ENCODE measurements around the gene ZNF319.

ZNF319 gene

DNA sequence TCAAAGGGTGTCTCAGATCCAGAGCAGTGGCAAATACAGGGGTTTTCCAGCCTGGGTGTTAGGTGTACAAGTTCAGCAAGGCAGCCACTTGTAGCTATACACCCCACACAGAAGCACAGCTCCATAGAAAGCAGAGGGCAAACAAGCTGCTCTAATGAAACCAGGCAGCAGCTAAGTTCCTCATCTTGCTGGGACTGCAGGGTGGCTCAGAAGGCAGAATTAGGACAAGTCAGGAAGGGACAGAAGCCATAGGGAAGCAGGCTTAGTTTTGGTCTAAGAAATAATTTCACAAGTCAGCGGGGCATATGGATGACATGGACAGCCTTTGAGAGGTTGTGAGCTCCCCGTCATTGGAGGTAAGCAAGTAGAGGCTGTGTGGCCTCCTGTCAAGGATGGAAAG is 53.2 kb downstream of the ZNF319 start:
- no peak overlapping the region for H3K27ac ChIP-seq
- no peak for DNase-seq (ENCODE audit: low spot score)
- TF ChIP-seq CTCF (IDR thresholded peaks at IDR 0.05), result no peak
- H3K4me3 ChIP-seq, result no peak overlapping the region

- Histone ChIP-seq H3K27ac (no peak overlapping the region), H3K4me3 (no peak overlapping the region)
- no peak for DNase-seq (ENCODE audit: low spot score)
- no peak for TF ChIP-seq CTCF (IDR thresholded peaks at IDR 0.05)
These were observed 54.2 kb downstream of the ZNF319 start for GRCh38 chr16:57946181-57946801.

DNA sequence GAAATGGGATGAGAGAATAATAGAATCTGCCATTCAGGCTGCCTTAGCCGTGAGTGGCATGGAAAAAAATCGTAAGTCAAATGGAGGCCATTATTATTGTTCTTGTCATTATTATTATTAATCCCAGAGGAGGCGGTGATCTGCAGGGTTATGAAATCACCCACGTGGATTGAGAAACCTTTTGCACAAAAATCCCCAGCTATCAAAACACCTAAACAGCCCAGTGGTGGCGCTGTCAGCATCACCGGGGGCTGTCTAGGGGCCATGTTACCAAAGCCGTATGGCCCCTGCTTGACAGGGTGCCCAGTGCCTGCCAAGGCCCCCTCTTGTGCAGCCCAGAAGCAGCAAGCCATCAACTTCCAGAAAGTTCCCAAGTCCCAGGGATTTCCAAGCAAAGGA is 54.7 kb downstream of the ZNF319 start:
- DNase-seq (ENCODE audit: low spot score), result no peak
- no peak overlapping the region for H3K4me3 ChIP-seq
- H3K27ac ChIP-seq, result no peak overlapping the region
- no peak for TF ChIP-seq CTCF (IDR thresholded peaks at IDR 0.05)

GRCh38 chr16:57944970-57945739 is 55.3 kb downstream of the ZNF319 start:
- DNase-seq (ENCODE audit: low spot score), result no peak
- no peak overlapping the region for H3K4me3 ChIP-seq
- no peak for TF ChIP-seq CTCF (IDR thresholded peaks at IDR 0.05)

More at GRCh38 chr16:57944970-57945739, 55.3 kb downstream of the ZNF319 start:
- no peak overlapping the region for H3K27ac ChIP-seq
